Uterus (tissue), 2 donors: ENCODE results near the gene GPR132.

Source experiments
- POLR2A ChIP-seq, 2 donors: fragments of 450-650 bp; IDR thresholded peaks; one replicate each; pipeline ENCODE4 v1.6.1; 2016; ENCODE audit warnings: antibody characterized with exemption in 2 of 2, mild to moderate bottlenecking in 1 of 2, moderate library complexity in 1 of 2
- TF ChIP-seq, protein P1 (sequence below), 4 experiments: fragments of 200-600 bp in 2 of 4; fragments of 450-650 bp in 2 of 4; sonication (generic) in 2 of 4; IDR thresholded peaks; one replicate each; pipeline ENCODE4 v1.5.1; 2016 to 2019; ENCODE audit warnings: antibody characterized with exemption in 4 of 4, mild to moderate bottlenecking in 2 of 4, moderate library complexity in 1 of 4

DNA sequence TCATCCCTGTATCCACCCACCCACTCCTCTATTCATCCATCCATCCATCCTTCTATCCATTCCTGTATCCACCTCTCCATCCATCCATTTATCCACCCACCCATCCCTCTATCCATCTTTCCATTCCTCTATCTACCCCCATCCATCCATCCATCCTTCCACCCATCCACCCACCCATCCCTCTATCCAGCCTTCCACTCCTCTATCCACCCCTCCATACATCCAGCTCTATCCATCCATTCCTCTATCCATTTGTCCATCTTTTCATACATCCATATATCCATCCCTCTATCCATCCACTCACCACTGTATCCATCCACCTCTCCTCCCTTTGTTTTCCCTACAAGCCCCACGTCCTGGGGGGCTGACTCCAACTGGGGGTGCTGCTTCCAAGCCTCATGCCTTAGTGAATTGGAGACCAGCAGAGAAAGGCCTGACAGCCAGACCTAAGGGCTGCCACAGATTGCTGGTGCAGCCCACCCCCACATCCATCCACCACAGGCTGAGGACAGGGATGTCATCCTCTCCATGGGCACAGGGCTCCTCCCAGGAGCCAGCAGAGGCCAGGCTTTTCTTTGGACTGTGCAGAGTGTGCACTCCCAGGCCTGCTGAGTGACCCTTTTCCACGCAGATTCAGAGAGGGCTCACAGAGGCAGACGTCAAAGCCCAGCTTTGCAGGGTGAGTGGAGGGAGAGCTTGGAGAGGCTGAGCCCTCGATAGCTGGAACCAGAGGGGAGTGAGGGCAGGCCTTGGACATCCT, 18.9 kb upstream of the GPR132 start:
- no peak for TF ChIP-seq POLR2A (IDR thresholded peaks at IDR 0.05)
- TF ChIP-seq, protein P1, sequence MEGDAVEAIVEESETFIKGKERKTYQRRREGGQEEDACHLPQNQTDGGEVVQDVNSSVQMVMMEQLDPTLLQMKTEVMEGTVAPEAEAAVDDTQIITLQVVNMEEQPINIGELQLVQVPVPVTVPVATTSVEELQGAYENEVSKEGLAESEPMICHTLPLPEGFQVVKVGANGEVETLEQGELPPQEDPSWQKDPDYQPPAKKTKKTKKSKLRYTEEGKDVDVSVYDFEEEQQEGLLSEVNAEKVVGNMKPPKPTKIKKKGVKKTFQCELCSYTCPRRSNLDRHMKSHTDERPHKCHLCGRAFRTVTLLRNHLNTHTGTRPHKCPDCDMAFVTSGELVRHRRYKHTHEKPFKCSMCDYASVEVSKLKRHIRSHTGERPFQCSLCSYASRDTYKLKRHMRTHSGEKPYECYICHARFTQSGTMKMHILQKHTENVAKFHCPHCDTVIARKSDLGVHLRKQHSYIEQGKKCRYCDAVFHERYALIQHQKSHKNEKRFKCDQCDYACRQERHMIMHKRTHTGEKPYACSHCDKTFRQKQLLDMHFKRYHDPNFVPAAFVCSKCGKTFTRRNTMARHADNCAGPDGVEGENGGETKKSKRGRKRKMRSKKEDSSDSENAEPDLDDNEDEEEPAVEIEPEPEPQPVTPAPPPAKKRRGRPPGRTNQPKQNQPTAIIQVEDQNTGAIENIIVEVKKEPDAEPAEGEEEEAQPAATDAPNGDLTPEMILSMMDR (IDR thresholded peaks at IDR 0.05): no peak
